Epithelial cell of proximal tubule (primary cell): ENCODE data around the gene CCNQ. TPM values are rescaled to one million over a fixed set of nuclear protein-coding genes. Genes with fewer than 3 reads are reported as not detected.

ENCODE experiments used
- DNase-seq: peaks from one replicate; pipeline ENCODE4 v3.0.0-alpha.2; 2011; ENCODE audit warnings: low read depth
- H3K4me3 ChIP-seq: 2 replicates; pipeline ENCODE4 v1.5.1; 2011; ENCODE audit warnings: low read depth, mild to moderate bottlenecking, low read length
- CTCF ChIP-seq: conservative IDR thresholded peaks from 2 replicates; pipeline ENCODE4 v1.5.1; 2012; ENCODE audit warnings: low read depth, mild to moderate bottlenecking, low read length
- total RNA-seq: library from RNA; depleted of rRNA; stranded (reverse); fragments of >200 nt; gene quantifications from 2 replicates; pipeline ENCODE4 v1.2.3, GENCODE V29; 2015

The CCNQ gene
- total RNA-seq, 1 donor from 2014 or later = 31.4 TPM

- TF ChIP-seq CTCF = no peak
- peak overlapping the region; percentile 26 for H3K4me3 ChIP-seq
- no peak for DNase-seq
These were observed 44.8 kb upstream of the CCNQ start for GRCh38 chrX:153643431-153644351.

- no peak for TF ChIP-seq CTCF
- no peak overlapping the region for H3K4me3 ChIP-seq
- no peak for DNase-seq
These were observed 43.9 kb upstream of the CCNQ start for GRCh38 chrX:153642655-153643430.

- TF ChIP-seq CTCF = no peak
- no peak overlapping the region for H3K4me3 ChIP-seq
- no peak for DNase-seq
These were observed 43.2 kb upstream of the CCNQ start for GRCh38 chrX:153642051-153642654.

GRCh38 chrX:153641627-153642026 lies 42.7 kb upstream of the CCNQ start:
- H3K4me3 ChIP-seq = no peak overlapping the region
- no peak for DNase-seq
- no peak for TF ChIP-seq CTCF

GRCh38 chrX:153640736-153641575 lies 42.0 kb upstream of the CCNQ start:
- no peak for TF ChIP-seq CTCF
- H3K4me3 ChIP-seq = no peak overlapping the region
- DNase-seq = no peak

GRCh38 chrX:153640045-153640686 lies 41.2 kb upstream of the CCNQ start:
- no peak overlapping the region for H3K4me3 ChIP-seq
- TF ChIP-seq CTCF = no peak
- no peak for DNase-seq
